Renal cortical epithelial cell (primary cell): ENCODE results near the gene PRPH. TPM values are rescaled to one million over a fixed set of nuclear protein-coding genes. Genes with fewer than 3 reads are reported as not detected.
"Not testable (repeated sequence)": the region's sequence is repeated elsewhere in the genome, so short reads cannot be mapped to it uniquely, and the experiment has no call there.

ENCODE experiments used
- DNase-seq: peaks from one replicate; pipeline ENCODE4 v3.0.0-alpha.2; 2011; ENCODE audit warnings: low read depth
- total RNA-seq: library from RNA; depleted of rRNA; stranded (reverse); fragments of >200 nt; gene quantifications from 2 replicates; pipeline ENCODE4 v1.2.3, GENCODE V29; 2014

Gene PRPH
- total RNA-seq, result not detected in 2 replicates

GRCh38 chr12:49295082-49295936 lies at the start of gene PRPH:
Gene PRPH (plus strand): TSS chr12:49295147. CDS start chr12:49295201, 54 bp downstream.
- DNase-seq, result no peak

GRCh38 chr12:49251357-49251756 lies 43.6 kb upstream of the PRPH start:
- DNase-seq, result no peak

- DNase-seq, result peak; percentile 90
These were observed 41.8 kb upstream of the PRPH start for GRCh38 chr12:49253033-49253623.

- DNase-seq, result not testable (repeated sequence)
These were observed 39.5 kb upstream of the PRPH start for GRCh38 chr12:49255456-49255855.

- no peak for DNase-seq
These were observed 38.9 kb upstream of the PRPH start for GRCh38 chr12:49255857-49256637.

- DNase-seq, result not testable (repeated sequence)
These were observed 37.3 kb upstream of the PRPH start for GRCh38 chr12:49257508-49258184.

- DNase-seq, result no peak
These were observed 35.5 kb upstream of the PRPH start for GRCh38 chr12:49259452-49259851.

- peak; percentile 88 for DNase-seq
These were observed 34.8 kb upstream of the PRPH start for GRCh38 chr12:49260166-49260565.

- no peak for DNase-seq
These were observed 34.2 kb upstream of the PRPH start for GRCh38 chr12:49260571-49261363.

- no peak for DNase-seq
These were observed 33.2 kb upstream of the PRPH start for GRCh38 chr12:49261721-49262120.

GRCh38 chr12:49263400-49263763 lies 31.6 kb upstream of the PRPH start:
- DNase-seq, result no peak

GRCh38 chr12:49264466-49264872 lies 30.5 kb upstream of the PRPH start:
- DNase-seq, result no peak

GRCh38 chr12:49264873-49265792 lies 29.8 kb upstream of the PRPH start, which contains the start of gene TUBA1C:
Gene TUBA1C (plus strand): TSS chr12:49265082. CDS start chr12:49265182, 100 bp downstream.
- peak; percentile 98 for DNase-seq

- peak; percentile 65 for DNase-seq
These were observed 25.8 kb upstream of the PRPH start for GRCh38 chr12:49269191-49269590.

GRCh38 chr12:49272790-49273725 lies 21.9 kb upstream of the PRPH start:
- DNase-seq, result no peak

- no peak for DNase-seq
These were observed 21.1 kb upstream of the PRPH start for GRCh38 chr12:49273726-49274395.

GRCh38 chr12:49274396-49275069 lies 20.4 kb upstream of the PRPH start:
- no peak for DNase-seq
